HepG2 (cell line): ENCODE data around the gene GHRH. TPM values are rescaled to one million over a fixed set of nuclear protein-coding genes. Genes with fewer than 3 reads are reported as not detected.

Source experiments
- DNMT1 ChIP-seq: sonication (generic); formaldehyde crosslinking; IDR thresholded peaks from 2 replicates; pipeline ENCODE4 v1.5.1; 2020; ENCODE audit warnings: mild to moderate bottlenecking, missing genetic modification reagents
- EEA1 ChIP-seq: sonication (generic); formaldehyde crosslinking; IDR thresholded peaks from 2 replicates; pipeline ENCODE4 v1.5.1; 2020; ENCODE audit warnings: mild to moderate bottlenecking, missing genetic modification reagents, borderline replicate concordance
- ERF ChIP-seq: IDR thresholded peaks from 2 replicates; pipeline ENCODE4 v1.6.1; 2018; ENCODE audit warnings: missing biosample characterization, missing genetic modification reagents
- KDM4B ChIP-seq: sonication (generic); formaldehyde crosslinking; IDR thresholded peaks from 2 replicates; pipeline ENCODE4 v1.4.0; 2020; ENCODE audit warnings: missing genetic modification reagents
- MAFF ChIP-seq: IDR thresholded peaks from 2 replicates; pipeline ENCODE4 v1.6.1; 2011; ENCODE audit warnings: low read depth, low read length, improper control_type of control experiment
- MXD1 ChIP-seq: sonication (generic); formaldehyde crosslinking; IDR thresholded peaks from 2 replicates; pipeline ENCODE4 v1.4.0; 2020; ENCODE audit warnings: mild to moderate bottlenecking, missing genetic modification reagents
- NFIB ChIP-seq: sonication (generic); formaldehyde crosslinking; IDR thresholded peaks from 2 replicates; pipeline ENCODE4 v1.9.0; 2021; ENCODE audit warnings: missing genetic modification reagents, mild to moderate bottlenecking, borderline replicate concordance
- POLR2AphosphoS5 ChIP-seq: IDR thresholded peaks from 2 replicates; pipeline ENCODE4 v1.6.1; 2012; ENCODE audit warnings: low read depth, low read length
- PTBP1 ChIP-seq: fragments of 200-400 bp; formaldehyde crosslinking; IDR thresholded peaks from 2 replicates; pipeline ENCODE4 v1.6.1; 2018; ENCODE audit warnings: low read length, low read depth; ENCODE audit not compliant: poor library complexity, severe bottlenecking
- RAD51 ChIP-seq: fragments of 450-650 bp; IDR thresholded peaks from 2 replicates; pipeline ENCODE4 v1.6.1; 2016; ENCODE audit warnings: borderline replicate concordance
- ZNF160 ChIP-seq: sonication (generic); formaldehyde crosslinking; IDR thresholded peaks from 2 replicates; pipeline ENCODE4 v1.8.0; 2022; ENCODE audit warnings: mild to moderate bottlenecking, inconsistent platforms, missing genetic modification reagents
- ZNF180 ChIP-seq: sonication (generic); formaldehyde crosslinking; IDR thresholded peaks from 2 replicates; pipeline ENCODE4 v1.4.0; 2020; ENCODE audit warnings: low read depth, missing genetic modification reagents, borderline replicate concordance
- ZNF280D ChIP-seq: sonication (generic); formaldehyde crosslinking; IDR thresholded peaks from 2 replicates; pipeline ENCODE4 v1.5.1; 2020; ENCODE audit warnings: mild to moderate bottlenecking, missing genetic modification reagents
- ZNF574 ChIP-seq: sonication (generic); formaldehyde crosslinking; IDR thresholded peaks from 2 replicates; pipeline ENCODE4 v1.4.0; 2020; ENCODE audit warnings: missing genetic modification reagents
- ZNF616 ChIP-seq: sonication (generic); formaldehyde crosslinking; IDR thresholded peaks from 2 replicates; pipeline ENCODE4 v1.5.0; 2020; ENCODE audit warnings: low read depth, mild to moderate bottlenecking, missing genetic modification reagents
- ZNF629 ChIP-seq: sonication (generic); formaldehyde crosslinking; conservative IDR thresholded peaks from 2 replicates; pipeline ENCODE4 v1.5.0; 2020; ENCODE audit warnings: missing genetic modification reagents
- ZNF646 ChIP-seq: sonication (generic); formaldehyde crosslinking; IDR thresholded peaks from 2 replicates; pipeline ENCODE4 v1.9.0; 2021; ENCODE audit warnings: mild to moderate bottlenecking, missing genetic modification reagents
- polyA plus RNA-seq, 8 experiments: library from polyadenylated mRNA; depleted of rRNA in 3 of 8; stranded (reverse) in 7 of 8; unstranded in 1 of 8; fragments of >200 nt; fragmentation: Illumina TruSeq in 4 of 8; extraction: Trizol in 4 of 8; gene quantifications; 2 replicates each; pipeline versions ENCODE4 v1.2.1 to v1.2.3, GENCODE V29; 2011 to 2016; ENCODE audit warnings: low read depth in 4 of 8, missing spikeins in 1 of 8, mixed read lengths in 1 of 8; ENCODE audit not compliant: insufficient read depth in 1 of 8
- total RNA-seq, 5 experiments: library from RNA; depleted of rRNA; stranded (reverse); fragments of >200 nt; fragmentation: Illumina TruSeq; extraction: Trizol; gene quantifications; 2 replicates each; pipeline ENCODE4 v1.2.3, GENCODE V29; 2016; ENCODE audit warnings: low read depth in 1 of 5

GHRH gene
- total and polyA plus RNA-seq, 2 of the 13 experiments (the other 11 are each of a cell fraction or from before 2014, with no cell fraction given), result not detected

GRCh38 chr20:37283530-37284195 is 22.0 kb upstream of the GHRH start (continued):
- TF ChIP-seq ZNF646 (CRISPR knock-in tag), result no peak
- TF ChIP-seq RAD51, result no peak
- TF ChIP-seq DNMT1 (CRISPR knock-in tag), result no peak
- 0 out of 2 replicates have a peak, but pooled peaks have one; percentile 6 for TF ChIP-seq ZNF629 (CRISPR knock-in tag)
- TF ChIP-seq ERF (CRISPR knock-in tag), result no peak
- no peak for TF ChIP-seq NFIB (CRISPR knock-in tag)
- TF ChIP-seq ZNF160 (CRISPR knock-in tag), result no peak
- TF ChIP-seq KDM4B (CRISPR knock-in tag), result no peak
- peak; percentile 32; the same call in 1 of the 2 replicates for TF ChIP-seq ZNF574
- TF ChIP-seq MAFF, result peak; percentile 53; the same call in 1 of the 2 replicates
- TF ChIP-seq PTBP1, result no peak
- no peak for TF ChIP-seq MXD1 (CRISPR knock-in tag)
- no peak for TF ChIP-seq ZNF280D
- TF ChIP-seq ZNF180 (CRISPR knock-in tag), result no peak; the same call in 1 of the 2 replicates
- no peak for TF ChIP-seq POLR2AphosphoS5
- no peak for TF ChIP-seq EEA1 (CRISPR knock-in tag)
- TF ChIP-seq ZNF616 (CRISPR knock-in tag), result no peak
